ENCODE data around the gene TAF10. TPM values are rescaled to one million over a fixed set of nuclear protein-coding genes. Genes with fewer than 3 reads are reported as not detected.

TAF10 gene
- total RNA-seq, 1 donor from 2014 or later, result 43.2 TPM

DNA sequence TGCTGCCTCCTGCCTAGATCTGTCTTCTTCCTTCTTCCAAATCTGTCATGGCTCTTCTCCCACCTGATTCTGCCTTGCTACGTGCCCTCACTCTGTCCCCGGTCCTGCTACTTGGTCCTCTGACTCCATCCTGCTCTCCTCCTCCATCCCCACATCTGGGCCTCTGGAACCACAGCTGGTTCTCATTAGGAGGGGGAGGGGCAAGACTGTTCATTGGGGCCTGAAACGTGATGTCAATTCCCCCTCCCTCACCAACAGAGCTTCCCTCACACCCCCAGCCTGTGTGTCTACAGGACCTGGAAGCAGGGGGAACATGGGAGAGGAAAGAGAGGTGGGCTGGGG, 34.5 kb upstream of the TAF10 start:
- no peak for TF ChIP-seq CTCF (IDR thresholded peaks at IDR 0.05; ENCODE audit: insufficient read depth, low read length, severe bottlenecking)
- Histone ChIP-seq H3K27me3 (ENCODE audit: control insufficient read depth, insufficient read depth, low read length) (peaks cover 10% of the 10 kb centered on the region), H3K4me3 (ENCODE audit: low read depth, low read length) (no peak overlapping the region), H3K36me3 (ENCODE audit: control insufficient read depth, insufficient read depth, low read length) (no peaks in the 10 kb centered on the region)
- FAIRE-seq (no peak), DNase-seq (ENCODE audit: low read depth) (no peak)

DNA sequence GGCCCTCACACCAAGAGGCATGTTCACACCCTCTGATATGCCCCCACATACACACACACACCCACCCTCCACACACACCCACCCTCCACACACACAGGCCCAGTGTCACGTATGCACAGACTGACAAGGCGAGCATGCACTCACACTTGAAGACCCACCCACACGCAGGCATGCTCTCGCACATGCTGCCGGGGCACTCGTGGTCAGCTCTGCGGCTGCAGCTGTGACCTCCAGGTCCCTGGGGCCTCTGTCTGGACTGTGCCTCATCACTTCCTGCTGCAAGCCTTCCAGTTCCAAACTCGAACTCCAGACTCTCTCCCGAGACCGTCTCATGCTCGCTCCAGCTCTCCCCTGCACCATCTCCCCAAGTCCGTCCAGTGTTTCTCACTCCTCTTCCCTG, 34.1 kb upstream of the TAF10 start:
- Histone ChIP-seq H3K4me3 (ENCODE audit: low read depth, low read length) (no peak overlapping the region), H3K36me3 (ENCODE audit: control insufficient read depth, insufficient read depth, low read length) (no peaks in the 10 kb centered on the region), H3K27me3 (ENCODE audit: control insufficient read depth, insufficient read depth, low read length) (peaks cover 10% of the 10 kb centered on the region)
- FAIRE-seq (no peak), DNase-seq (ENCODE audit: low read depth) (no peak)
- TF ChIP-seq CTCF (IDR thresholded peaks at IDR 0.05; ENCODE audit: insufficient read depth, low read length, severe bottlenecking), result no peak

- DNase-seq (ENCODE audit: low read depth), result no peak
- Histone ChIP-seq H3K27me3 (ENCODE audit: control insufficient read depth, insufficient read depth, low read length) (peaks cover 2% of the 10 kb centered on the region), H3K4me3 (ENCODE audit: low read depth, low read length) (no peak overlapping the region), H3K36me3 (ENCODE audit: control insufficient read depth, insufficient read depth, low read length) (no peaks in the 10 kb centered on the region)
- no peak for TF ChIP-seq CTCF (IDR thresholded peaks at IDR 0.05; ENCODE audit: insufficient read depth, low read length, severe bottlenecking)
- no peak for FAIRE-seq
Observed at GRCh38 chr11:6642957-6643356, 30.9 kb upstream of the TAF10 start.

GRCh38 chr11:6640985-6641701, 29.1 kb upstream of the TAF10 start:
- TF ChIP-seq CTCF (IDR thresholded peaks at IDR 0.05; ENCODE audit: insufficient read depth, low read length, severe bottlenecking), result no peak
- DNase-seq (ENCODE audit: low read depth), result no peak
- no peak for FAIRE-seq
- H3K27me3 ChIP-seq (ENCODE audit: control insufficient read depth, insufficient read depth, low read length), result peaks cover 2% of the 10 kb centered on the region
- H3K4me3 ChIP-seq (ENCODE audit: low read depth, low read length), result no peak overlapping the region
- H3K36me3 ChIP-seq (ENCODE audit: control insufficient read depth, insufficient read depth, low read length), result no peaks in the 10 kb centered on the region

DNA sequence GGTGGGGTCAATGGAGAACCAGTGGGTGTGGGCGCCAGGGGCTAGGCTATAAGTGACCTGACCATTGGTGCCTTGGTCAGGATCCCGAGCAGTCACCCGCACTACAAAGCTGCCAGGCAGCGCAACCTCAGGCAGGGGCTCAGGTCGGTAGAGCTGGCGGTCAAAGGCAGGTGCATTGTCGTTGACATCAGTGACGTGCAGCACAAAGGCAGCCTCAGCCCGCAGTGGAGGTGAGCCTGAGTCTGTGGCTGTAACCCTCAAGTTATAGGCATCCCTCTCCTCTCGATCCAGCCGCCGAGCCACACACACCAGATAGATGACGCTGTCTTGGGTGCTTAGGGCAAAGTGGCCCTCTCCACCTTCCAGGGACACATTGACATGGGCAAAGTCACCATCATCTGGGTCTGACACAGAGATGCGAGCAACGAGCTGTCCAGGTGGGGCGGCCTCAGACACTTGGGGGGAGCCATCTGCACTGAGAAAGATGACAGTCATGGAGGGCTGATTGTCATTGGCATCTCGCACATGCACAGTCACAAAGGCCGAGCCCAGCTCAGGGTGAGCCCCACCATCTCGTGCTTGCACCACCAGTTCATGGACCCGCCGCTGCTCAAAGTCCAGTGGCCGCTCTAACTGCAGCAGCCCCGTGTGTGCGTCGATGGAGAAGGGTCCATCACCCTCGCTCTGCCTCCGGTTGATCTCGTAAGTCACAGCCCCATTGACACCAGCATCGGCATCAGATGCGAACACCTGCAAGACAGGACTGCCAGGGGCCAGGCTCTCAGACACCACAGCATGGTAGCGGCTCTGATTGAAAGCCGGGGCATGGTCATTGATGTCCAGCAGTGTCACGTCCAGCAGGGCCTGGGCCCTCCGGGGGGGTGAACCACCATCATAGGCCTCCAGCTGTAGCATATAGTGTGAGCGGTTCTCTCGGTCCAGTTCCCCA, 28.3 kb upstream of the TAF10 start:
- no peak for TF ChIP-seq CTCF (IDR thresholded peaks at IDR 0.05; ENCODE audit: insufficient read depth, low read length, severe bottlenecking)
- peaks cover 2% of the 10 kb centered on the region for H3K27me3 ChIP-seq (ENCODE audit: control insufficient read depth, insufficient read depth, low read length)
- DNase-seq (ENCODE audit: low read depth) (no peak), FAIRE-seq (no peak)
- no peak overlapping the region for H3K4me3 ChIP-seq (ENCODE audit: low read depth, low read length)
- H3K36me3 ChIP-seq (ENCODE audit: control insufficient read depth, insufficient read depth, low read length), result no peaks in the 10 kb centered on the region

All from bronchial epithelial cell (primary cell).